Measurements from ENCODE around the gene PCSK9.

PCSK9 gene

GRCh38 chr1:55060133-55060999 is 21.0 kb downstream of the PCSK9 start:
- peak; percentile 9 for DNase-seq

GRCh38 chr1:55061000-55061705 is 21.8 kb downstream of the PCSK9 start:
- no peak for DNase-seq

GRCh38 chr1:55061706-55062321 is 22.5 kb downstream of the PCSK9 start:
- DNase-seq = no peak

- no peak for DNase-seq
Measured at GRCh38 chr1:55062801-55063576, 23.6 kb downstream of the PCSK9 start.

- no peak for DNase-seq
Measured at GRCh38 chr1:55063577-55063942, 24.2 kb downstream of the PCSK9 start.

- DNase-seq = no peak
Measured at GRCh38 chr1:55064071-55064581, 24.8 kb downstream of the PCSK9 start.

GRCh38 chr1:55064861-55065263 is 25.5 kb downstream of the PCSK9 start:
- DNase-seq = no peak

- DNase-seq = no peak
Measured at GRCh38 chr1:55065648-55066047, 26.3 kb downstream of the PCSK9 start.

GRCh38 chr1:55067022-55067778 is 27.9 kb downstream of the PCSK9 start:
- no peak for DNase-seq

- DNase-seq = no peak
Measured at GRCh38 chr1:55067914-55068313, 28.6 kb downstream of the PCSK9 start.

GRCh38 chr1:55068638-55069037 is 29.3 kb downstream of the PCSK9 start:
- DNase-seq = no peak

- DNase-seq = no peak
Measured at GRCh38 chr1:55069280-55069679, 29.9 kb downstream of the PCSK9 start.

GRCh38 chr1:55070293-55071164 is 31.2 kb downstream of the PCSK9 start:
- DNase-seq = no peak

- no peak for DNase-seq
Measured at GRCh38 chr1:55071477-55071876, 32.1 kb downstream of the PCSK9 start.

GRCh38 chr1:55073187-55073916 is 34.0 kb downstream of the PCSK9 start:
- DNase-seq = no peak

- no peak for DNase-seq
Measured at GRCh38 chr1:55074455-55074854, 35.1 kb downstream of the PCSK9 start.

GRCh38 chr1:55076356-55076755 is 37.0 kb downstream of the PCSK9 start:
- DNase-seq = no peak

GRCh38 chr1:55078470-55078869 is 39.1 kb downstream of the PCSK9 start:
- no peak for DNase-seq

GRCh38 chr1:55079651-55080050 is 40.3 kb downstream of the PCSK9 start:
- DNase-seq = no peak

- no peak for DNase-seq
Measured at GRCh38 chr1:55081188-55081904, 42.0 kb downstream of the PCSK9 start.

All from stimulated activated CD4-positive, alpha-beta T cell treated with anti-CD3 and anti-CD28 coated beads, Interleukin-4, amount 100 ng/mL, for 24 hours (primary cell).